ENCODE results near the gene FMN1.

FMN1 gene

GRCh38 chr15:32879980-32880379 lies 314.5 kb downstream of the FMN1 start:
- Histone ChIP-seq H4K20me1 (ENCODE audit: insufficient read depth) (no peaks in the 10 kb centered on the region), H2AFZ (ENCODE audit: low read depth) (no peak overlapping the region), H3K4me1 (ENCODE audit: low read depth, poor library complexity, severe bottlenecking) (no peaks in the 10 kb centered on the region), H3K27ac (no peak overlapping the region), H3K79me2 (ENCODE audit: insufficient read depth, low read depth) (no peaks in the 10 kb centered on the region), H3K4me3 (IDR thresholded peaks at IDR 0.05; ENCODE audit: insufficient read depth, low read depth, low read length) (no peak overlapping the region), H3K36me3 (ENCODE audit: insufficient read depth) (no peaks in the 10 kb centered on the region), H3K27me3 (ENCODE audit: insufficient read depth, low read depth) (no peaks in the 10 kb centered on the region), H3K9ac (no peak overlapping the region), H3K4me2 (no peak overlapping the region)
- TF ChIP-seq CTCF (conservative IDR thresholded peaks at IDR 0.05; ENCODE audit: low read depth, low read length), result no peak

GRCh38 chr15:32878869-32879805 lies 315.4 kb downstream of the FMN1 start:
- Histone ChIP-seq H3K27me3 (ENCODE audit: insufficient read depth, low read depth) (no peaks in the 10 kb centered on the region), H3K4me2 (no peak overlapping the region), H2AFZ (ENCODE audit: low read depth) (no peak overlapping the region), H3K27ac (no peak overlapping the region), H3K4me1 (ENCODE audit: low read depth, poor library complexity, severe bottlenecking) (no peaks in the 10 kb centered on the region), H3K36me3 (ENCODE audit: insufficient read depth) (no peaks in the 10 kb centered on the region), H3K79me2 (ENCODE audit: insufficient read depth, low read depth) (no peaks in the 10 kb centered on the region), H3K9ac (no peak overlapping the region), H3K4me3 (IDR thresholded peaks at IDR 0.05; ENCODE audit: insufficient read depth, low read depth, low read length) (no peak overlapping the region), H4K20me1 (ENCODE audit: insufficient read depth) (no peaks in the 10 kb centered on the region)
- no peak for TF ChIP-seq CTCF (conservative IDR thresholded peaks at IDR 0.05; ENCODE audit: low read depth, low read length)

- Histone ChIP-seq H3K9ac (no peak overlapping the region), H3K4me2 (no peak overlapping the region), H3K27ac (no peak overlapping the region), H3K36me3 (ENCODE audit: insufficient read depth) (no peaks in the 10 kb centered on the region), H3K4me1 (ENCODE audit: low read depth, poor library complexity, severe bottlenecking) (no peaks in the 10 kb centered on the region), H4K20me1 (ENCODE audit: insufficient read depth) (no peaks in the 10 kb centered on the region), H3K4me3 (IDR thresholded peaks at IDR 0.05; ENCODE audit: insufficient read depth, low read depth, low read length) (no peak overlapping the region), H3K27me3 (ENCODE audit: insufficient read depth, low read depth) (no peaks in the 10 kb centered on the region), H3K79me2 (ENCODE audit: insufficient read depth, low read depth) (no peaks in the 10 kb centered on the region), H2AFZ (ENCODE audit: low read depth) (no peak overlapping the region)
- no peak for TF ChIP-seq CTCF (conservative IDR thresholded peaks at IDR 0.05; ENCODE audit: low read depth, low read length)
These were observed 316.2 kb downstream of the FMN1 start for GRCh38 chr15:32878342-32878741.

- Histone ChIP-seq H2AFZ (ENCODE audit: low read depth) (no peak overlapping the region), H4K20me1 (ENCODE audit: insufficient read depth) (no peaks in the 10 kb centered on the region), H3K4me3 (IDR thresholded peaks at IDR 0.05; ENCODE audit: insufficient read depth, low read depth, low read length) (no peak overlapping the region), H3K79me2 (ENCODE audit: insufficient read depth, low read depth) (no peaks in the 10 kb centered on the region), H3K4me1 (ENCODE audit: low read depth, poor library complexity, severe bottlenecking) (no peaks in the 10 kb centered on the region), H3K9ac (no peak overlapping the region), H3K36me3 (ENCODE audit: insufficient read depth) (no peaks in the 10 kb centered on the region), H3K27me3 (ENCODE audit: insufficient read depth, low read depth) (no peaks in the 10 kb centered on the region), H3K4me2 (no peak overlapping the region), H3K27ac (no peak overlapping the region)
- no peak for TF ChIP-seq CTCF (conservative IDR thresholded peaks at IDR 0.05; ENCODE audit: low read depth, low read length)
These were observed 317.1 kb downstream of the FMN1 start for GRCh38 chr15:32877252-32878019.
